Tibial nerve (tissue), 4 donors: Measurements from ENCODE around the gene CEP85L.

Source experiments
- EP300 ChIP-seq, 2 donors: sonication (generic); formaldehyde crosslinking; IDR thresholded peaks; one replicate each; pipeline ENCODE4 v1.6.1; 2017; ENCODE audit warnings: antibody characterized with exemption in 2 of 2, mild to moderate bottlenecking in 1 of 2
- POLR2A ChIP-seq, 2 donors: fragments of 450-650 bp; IDR thresholded peaks; one replicate each; pipeline ENCODE4 v1.6.1; 2017; ENCODE audit warnings: antibody characterized with exemption in 2 of 2, mild to moderate bottlenecking in 2 of 2, moderate library complexity in 2 of 2
- TF ChIP-seq, protein P1 (sequence below), 5 experiments: fragments of 200-600 bp in 3 of 5; fragments of 450-650 bp in 2 of 5; sonication (generic) in 3 of 5; IDR thresholded peaks; one replicate each; pipeline ENCODE4 v1.5.1; 2016 to 2019; ENCODE audit warnings: antibody characterized with exemption in 5 of 5, mild to moderate bottlenecking in 3 of 5, moderate library complexity in 2 of 5

DNA sequence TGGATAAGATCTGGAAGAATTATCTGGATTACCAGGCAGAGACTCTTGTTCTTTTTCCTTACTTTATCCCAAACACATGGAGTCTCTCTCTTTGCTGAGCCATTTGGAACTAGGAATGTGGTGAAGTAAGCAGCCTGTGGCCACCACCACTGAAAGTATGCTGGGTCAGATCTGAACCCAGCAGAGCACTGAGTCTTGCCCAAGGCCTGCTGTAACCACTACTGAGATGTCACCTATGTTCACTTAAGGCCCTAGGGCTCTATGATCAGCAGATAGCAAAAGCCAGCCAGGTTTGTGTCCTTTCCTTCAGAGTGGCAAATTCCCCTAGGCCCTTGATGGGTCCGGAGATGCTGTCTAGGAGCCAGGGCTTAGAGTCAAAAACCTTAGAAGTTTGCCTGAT, 206.6 kb downstream of the CEP85L start:
- TF ChIP-seq, protein P1, sequence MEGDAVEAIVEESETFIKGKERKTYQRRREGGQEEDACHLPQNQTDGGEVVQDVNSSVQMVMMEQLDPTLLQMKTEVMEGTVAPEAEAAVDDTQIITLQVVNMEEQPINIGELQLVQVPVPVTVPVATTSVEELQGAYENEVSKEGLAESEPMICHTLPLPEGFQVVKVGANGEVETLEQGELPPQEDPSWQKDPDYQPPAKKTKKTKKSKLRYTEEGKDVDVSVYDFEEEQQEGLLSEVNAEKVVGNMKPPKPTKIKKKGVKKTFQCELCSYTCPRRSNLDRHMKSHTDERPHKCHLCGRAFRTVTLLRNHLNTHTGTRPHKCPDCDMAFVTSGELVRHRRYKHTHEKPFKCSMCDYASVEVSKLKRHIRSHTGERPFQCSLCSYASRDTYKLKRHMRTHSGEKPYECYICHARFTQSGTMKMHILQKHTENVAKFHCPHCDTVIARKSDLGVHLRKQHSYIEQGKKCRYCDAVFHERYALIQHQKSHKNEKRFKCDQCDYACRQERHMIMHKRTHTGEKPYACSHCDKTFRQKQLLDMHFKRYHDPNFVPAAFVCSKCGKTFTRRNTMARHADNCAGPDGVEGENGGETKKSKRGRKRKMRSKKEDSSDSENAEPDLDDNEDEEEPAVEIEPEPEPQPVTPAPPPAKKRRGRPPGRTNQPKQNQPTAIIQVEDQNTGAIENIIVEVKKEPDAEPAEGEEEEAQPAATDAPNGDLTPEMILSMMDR (IDR thresholded peaks at IDR 0.05), result no peak
- TF ChIP-seq EP300 (IDR thresholded peaks at IDR 0.05) (no peak), POLR2A (IDR thresholded peaks at IDR 0.05) (no peak)
